ENCODE results near the gene TMCC1.

TMCC1 gene

GRCh38 chr3:129690963-129691362, 202.5 kb downstream of the TMCC1 start:
- Histone ChIP-seq H3K4me3 (replicated peaks; ENCODE audit: insufficient read depth, low read length) (no peak overlapping the region), H3K27ac (replicated peaks) (no peak overlapping the region), H3K27me3 (ENCODE audit: insufficient read depth, poor library complexity, severe bottlenecking) (no peaks in the 10 kb centered on the region)
- DNase-seq (ENCODE audit: low read depth in 1 of 2, low spot score in 1 of 2): no peak
- TF ChIP-seq GABPA (IDR thresholded peaks at IDR 0.05; ENCODE audit: low read depth) (no peak), POLR2AphosphoS5 (IDR thresholded peaks at IDR 0.05; ENCODE audit: low read depth) (no peak), SPI1 (IDR thresholded peaks at IDR 0.05; ENCODE audit: borderline replicate concordance, low read depth) (no peak)
- TF ChIP-seq, protein P1, sequence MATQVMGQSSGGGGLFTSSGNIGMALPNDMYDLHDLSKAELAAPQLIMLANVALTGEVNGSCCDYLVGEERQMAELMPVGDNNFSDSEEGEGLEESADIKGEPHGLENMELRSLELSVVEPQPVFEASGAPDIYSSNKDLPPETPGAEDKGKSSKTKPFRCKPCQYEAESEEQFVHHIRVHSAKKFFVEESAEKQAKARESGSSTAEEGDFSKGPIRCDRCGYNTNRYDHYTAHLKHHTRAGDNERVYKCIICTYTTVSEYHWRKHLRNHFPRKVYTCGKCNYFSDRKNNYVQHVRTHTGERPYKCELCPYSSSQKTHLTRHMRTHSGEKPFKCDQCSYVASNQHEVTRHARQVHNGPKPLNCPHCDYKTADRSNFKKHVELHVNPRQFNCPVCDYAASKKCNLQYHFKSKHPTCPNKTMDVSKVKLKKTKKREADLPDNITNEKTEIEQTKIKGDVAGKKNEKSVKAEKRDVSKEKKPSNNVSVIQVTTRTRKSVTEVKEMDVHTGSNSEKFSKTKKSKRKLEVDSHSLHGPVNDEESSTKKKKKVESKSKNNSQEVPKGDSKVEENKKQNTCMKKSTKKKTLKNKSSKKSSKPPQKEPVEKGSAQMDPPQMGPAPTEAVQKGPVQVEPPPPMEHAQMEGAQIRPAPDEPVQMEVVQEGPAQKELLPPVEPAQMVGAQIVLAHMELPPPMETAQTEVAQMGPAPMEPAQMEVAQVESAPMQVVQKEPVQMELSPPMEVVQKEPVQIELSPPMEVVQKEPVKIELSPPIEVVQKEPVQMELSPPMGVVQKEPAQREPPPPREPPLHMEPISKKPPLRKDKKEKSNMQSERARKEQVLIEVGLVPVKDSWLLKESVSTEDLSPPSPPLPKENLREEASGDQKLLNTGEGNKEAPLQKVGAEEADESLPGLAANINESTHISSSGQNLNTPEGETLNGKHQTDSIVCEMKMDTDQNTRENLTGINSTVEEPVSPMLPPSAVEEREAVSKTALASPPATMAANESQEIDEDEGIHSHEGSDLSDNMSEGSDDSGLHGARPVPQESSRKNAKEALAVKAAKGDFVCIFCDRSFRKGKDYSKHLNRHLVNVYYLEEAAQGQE (IDR thresholded peaks at IDR 0.05; ENCODE audit: insufficient replicate concordance, low read depth): no peak

- no peak overlapping the region for H3K27ac ChIP-seq (replicated peaks)
Measured at GRCh38 chr3:129690406-129690805, 203.1 kb downstream of the TMCC1 start.

GRCh38 chr3:129689036-129689435, 204.5 kb downstream of the TMCC1 start:
- Histone ChIP-seq H3K27me3 (ENCODE audit: insufficient read depth, poor library complexity, severe bottlenecking) (no peaks in the 10 kb centered on the region), H3K27ac (replicated peaks) (no peak overlapping the region), H3K4me3 (replicated peaks; ENCODE audit: insufficient read depth, low read length) (no peak overlapping the region)
- TF ChIP-seq POLR2AphosphoS5 (IDR thresholded peaks at IDR 0.05; ENCODE audit: low read depth) (no peak), CTCF (IDR thresholded peaks at IDR 0.05; ENCODE audit: insufficient read depth, low read length) (no peak), SPI1 (IDR thresholded peaks at IDR 0.05; ENCODE audit: borderline replicate concordance, low read depth) (no peak), GABPA (IDR thresholded peaks at IDR 0.05; ENCODE audit: low read depth) (no peak)
- TF ChIP-seq, protein P1 (IDR thresholded peaks at IDR 0.05; ENCODE audit: insufficient replicate concordance, low read depth): no peak
- DNase-seq (ENCODE audit: low read depth in 1 of 2, low spot score in 1 of 2): no peak

More at GRCh38 chr3:129690406-129690805, 203.1 kb downstream of the TMCC1 start:
- Histone ChIP-seq H3K27me3 (ENCODE audit: insufficient read depth, poor library complexity, severe bottlenecking) (no peaks in the 10 kb centered on the region), H3K4me3 (replicated peaks; ENCODE audit: insufficient read depth, low read length) (no peak overlapping the region)
- DNase-seq (ENCODE audit: low read depth in 1 of 2, low spot score in 1 of 2): peak; percentile 66 to 75
- peak; percentile 92 for TF ChIP-seq SPI1 (IDR thresholded peaks at IDR 0.05; ENCODE audit: borderline replicate concordance, low read depth)
- TF ChIP-seq, protein P1 (IDR thresholded peaks at IDR 0.05; ENCODE audit: insufficient replicate concordance, low read depth): no peak

DNA sequence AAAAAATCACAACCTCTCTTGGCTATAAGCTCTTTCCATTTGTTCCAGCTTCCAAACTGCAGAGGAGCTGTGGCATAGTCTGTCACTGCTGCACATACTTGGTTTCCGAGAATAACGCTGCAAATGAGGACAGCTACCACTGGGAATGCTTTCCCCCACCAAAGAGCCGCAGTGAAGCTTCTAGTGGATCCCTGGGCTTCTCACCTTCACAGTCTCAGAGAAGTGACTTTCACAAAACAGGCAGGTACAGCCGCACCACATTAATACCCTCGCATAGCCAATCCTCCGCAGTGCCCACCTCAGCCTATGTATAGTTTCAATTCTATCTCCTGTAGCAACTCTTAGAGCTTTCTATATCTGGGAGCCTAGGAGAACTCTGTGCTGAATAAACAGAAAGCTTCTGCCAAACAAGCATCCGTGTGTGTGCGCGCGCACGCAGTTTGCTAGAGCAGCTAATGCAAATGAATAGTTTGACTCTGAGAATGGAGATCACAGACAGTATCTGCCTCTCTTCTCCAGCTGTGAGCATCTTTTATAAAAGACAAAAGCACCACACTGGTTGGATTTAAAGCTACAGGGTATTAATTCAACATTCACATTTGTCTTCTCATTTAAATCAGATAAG, 205.1 kb downstream of the TMCC1 start:
- Histone ChIP-seq H3K27ac (replicated peaks) (no peak overlapping the region), H3K27me3 (ENCODE audit: insufficient read depth, poor library complexity, severe bottlenecking) (no peaks in the 10 kb centered on the region), H3K4me3 (replicated peaks; ENCODE audit: insufficient read depth, low read length) (no peak overlapping the region)
- TF ChIP-seq CTCF (IDR thresholded peaks at IDR 0.05; ENCODE audit: insufficient read depth, low read length) (no peak), GABPA (IDR thresholded peaks at IDR 0.05; ENCODE audit: low read depth) (no peak), SPI1 (IDR thresholded peaks at IDR 0.05; ENCODE audit: borderline replicate concordance, low read depth) (no peak), POLR2AphosphoS5 (IDR thresholded peaks at IDR 0.05; ENCODE audit: low read depth) (no peak)
- TF ChIP-seq, protein P1 (IDR thresholded peaks at IDR 0.05; ENCODE audit: insufficient replicate concordance, low read depth): no peak
- DNase-seq (ENCODE audit: low read depth in 1 of 2, low spot score in 1 of 2): no peak
